ENCODE data around the gene LIMK1.
"Not testable (repeated sequence)": the region's sequence is repeated elsewhere in the genome, so short reads cannot be mapped to it uniquely, and the experiment has no call there.

Gene LIMK1

GRCh38 chr7:74084722-74085578 lies 1.3 kb downstream of the LIMK1 start:
- DNase-seq (ENCODE audit: low read depth): no peak

GRCh38 chr7:74087791-74088453 lies 4.3 kb downstream of the LIMK1 start:
- DNase-seq (ENCODE audit: low read depth): no peak

GRCh38 chr7:74092321-74092963 lies 8.8 kb downstream of the LIMK1 start:
- no peak for DNase-seq (ENCODE audit: low read depth)

- DNase-seq (ENCODE audit: low read depth): peak; percentile 42
Measured at GRCh38 chr7:74092964-74093471, 9.4 kb downstream of the LIMK1 start.

GRCh38 chr7:74093671-74094223 lies 10.1 kb downstream of the LIMK1 start:
- DNase-seq (ENCODE audit: low read depth): no peak

GRCh38 chr7:74094224-74095101 lies 10.9 kb downstream of the LIMK1 start:
- peak; percentile 97 for DNase-seq (ENCODE audit: low read depth)

- DNase-seq (ENCODE audit: low read depth): no peak
Measured at GRCh38 chr7:74095135-74095534, 11.5 kb downstream of the LIMK1 start.

GRCh38 chr7:74097937-74098614 lies 14.5 kb downstream of the LIMK1 start:
- peak; percentile 99 for DNase-seq (ENCODE audit: low read depth)

GRCh38 chr7:74099031-74099430 lies 15.4 kb downstream of the LIMK1 start:
- DNase-seq (ENCODE audit: low read depth): no peak

GRCh38 chr7:74101061-74101681 lies 17.6 kb downstream of the LIMK1 start:
- DNase-seq (ENCODE audit: low read depth): no peak

- DNase-seq (ENCODE audit: low read depth): no peak
Measured at GRCh38 chr7:74103219-74103772, 19.7 kb downstream of the LIMK1 start.

GRCh38 chr7:74104702-74105101 lies 21.1 kb downstream of the LIMK1 start:
- no peak for DNase-seq (ENCODE audit: low read depth)

- DNase-seq (ENCODE audit: low read depth): no peak
Measured at GRCh38 chr7:74105992-74106391, 22.4 kb downstream of the LIMK1 start.

- DNase-seq (ENCODE audit: low read depth): no peak
Measured at GRCh38 chr7:74106846-74107245, 23.2 kb downstream of the LIMK1 start.

- no peak for DNase-seq (ENCODE audit: low read depth)
Measured at GRCh38 chr7:74115326-74115725, 31.7 kb downstream of the LIMK1 start.

- DNase-seq (ENCODE audit: low read depth): no peak
Measured at GRCh38 chr7:74116356-74116755, 32.8 kb downstream of the LIMK1 start.

GRCh38 chr7:74119831-74120230 lies 36.2 kb downstream of the LIMK1 start:
- no peak for DNase-seq (ENCODE audit: low read depth)

GRCh38 chr7:74121401-74122249 lies 38.0 kb downstream of the LIMK1 start:
- DNase-seq (ENCODE audit: low read depth): no peak

GRCh38 chr7:74123892-74124291 lies 40.3 kb downstream of the LIMK1 start:
- not testable (repeated sequence) for DNase-seq (ENCODE audit: low read depth)

Measured in EH (cell line).